K562 (cell line): ENCODE results near the gene ZNHIT3. TPM values are rescaled to one million over a fixed set of nuclear protein-coding genes. Genes with fewer than 3 reads are reported as not detected.
"Not testable (repeated sequence)": the region's sequence is repeated elsewhere in the genome, so short reads cannot be mapped to it uniquely, and the experiment has no call there.

Experiments
- ATAC-seq: fragments of 200-7000 bp; cut with Tn5 transposase; 3 replicates; pipeline ENCODE4 v1.9.1; 2020; ENCODE audit warnings: moderate library complexity
- BruUV-seq: library from RNA; stranded (reverse); fragments of 400-500 nt; replicated peaks from 2 replicates; lab custom pipeline; 2021; lab: Mats Ljungman, UMichigan
- CTCF ChIA-PET: fragments of 300-600 bp; formaldehyde crosslinking; extraction: SDS; loops from one replicate; lab custom pipeline; 2021; ENCODE audit warnings: low intra/inter-chr PET ratio; lab: Yijun Ruan, JAX
- POLR2A ChIA-PET: fragments of 300-600, 350-650 bp; sonication (Branson Sonifier 250); formaldehyde crosslinking; extraction: SDS; loops from one replicate; lab custom pipeline; 2021; ENCODE audit warnings: antibody characterized with exemption, inconsistent platforms; lab: Yijun Ruan, JAX
- DNase-seq, 4 experiments: peaks; one replicate each; pipeline versions ENCODE4 v3.0.0 to v3.0.0-alpha.2; 2011 to 2018; ENCODE audit warnings: low spot score in 3 of 4, mixed read lengths in 3 of 4; ENCODE audit errors: extremely low read depth in 1 of 4
- FAIRE-seq: peaks from 2 replicates; lab custom pipeline; 2011; peaks lifted over from hg19 to GRCh38; lab: Jason Lieb, UNC
- H2AFZ ChIP-seq: 2 replicates; pipeline ENCODE4 v1.6.0; 2011; ENCODE audit warnings: low read depth, low read length, control low read depth, inconsistent platforms
- H3K27ac ChIP-seq: fragments of 200-600 bp; 3 replicates; pipeline ENCODE4 v1.8.0; 2011; ENCODE audit warnings: low read depth, mild to moderate bottlenecking, control low read depth, inconsistent platforms, low read length, moderate library complexity, mixed read lengths; ENCODE audit errors: extremely low read depth
- H3K27me3 ChIP-seq, 2 experiments: fragments of 300-600 bp in 1 of 2; 2 replicates in 1 of 2; 3 replicates in 1 of 2; pipeline versions ENCODE4 v1.6.0 to v1.8.0; 2011; ENCODE audit warnings: inconsistent platforms in 2 of 2, low read length in 2 of 2, mild to moderate bottlenecking in 1 of 2, mixed read lengths in 1 of 2, moderate library complexity in 1 of 2; ENCODE audit not compliant: control insufficient read depth in 2 of 2, insufficient read depth in 2 of 2
- H3K36me3 ChIP-seq: fragments of 300-600 bp; 3 replicates; pipeline ENCODE4 v1.8.0; 2011; ENCODE audit warnings: mild to moderate bottlenecking, low read length, inconsistent platforms; ENCODE audit not compliant: control insufficient read depth, insufficient read depth
- H3K4me1 ChIP-seq, 2 experiments: fragments of 200-600 bp in 1 of 2; replicated peaks in 1 of 2; 2 replicates in 1 of 2; 3 replicates in 1 of 2; pipeline versions ENCODE4 v1.5.1 to v1.8.0; 2011; ENCODE audit warnings: inconsistent platforms in 2 of 2, low read length in 2 of 2, mild to moderate bottlenecking in 1 of 2, mixed read lengths in 1 of 2, moderate library complexity in 1 of 2; ENCODE audit not compliant: control insufficient read depth in 2 of 2, insufficient read depth in 2 of 2
- H3K4me2 ChIP-seq: 2 replicates; pipeline ENCODE4 v1.6.1; 2011; ENCODE audit warnings: low read length, control low read depth, inconsistent platforms, mixed read lengths; ENCODE audit not compliant: insufficient read depth
- H3K4me3 ChIP-seq: fragments of 200-600 bp; sonication (generic), shearing (Covaris generic); 2 replicates; pipeline ENCODE4 v1.5.1; 2016; ENCODE audit warnings: control low read depth, inconsistent platforms
- H3K79me2 ChIP-seq: fragments of 200-600 bp; 3 replicates; pipeline ENCODE4 v1.8.0; 2011; ENCODE audit warnings: low read length, inconsistent platforms; ENCODE audit not compliant: control insufficient read depth, insufficient read depth
- H3K9ac ChIP-seq, 2 experiments: 2 replicates each; pipeline versions ENCODE4 v1.6.0 to v1.6.1; 2011; ENCODE audit warnings: low read depth in 2 of 2, low read length in 2 of 2, control low read depth in 1 of 2, inconsistent platforms in 1 of 2, mild to moderate bottlenecking in 1 of 2, mixed read lengths in 1 of 2; ENCODE audit not compliant: insufficient read depth in 1 of 2
- H3K9me1 ChIP-seq: one replicate; pipeline ENCODE4 v1.6.0; 2011; ENCODE audit warnings: inconsistent platforms, mild to moderate bottlenecking, low read length, moderate library complexity; ENCODE audit not compliant: control insufficient read depth, insufficient read depth
- H3K9me3 ChIP-seq: replicated peaks from 2 replicates; pipeline ENCODE4 v1.5.1; 2011; ENCODE audit warnings: low read depth, low read length, inconsistent platforms; ENCODE audit not compliant: control insufficient read depth, insufficient read depth
- H4K20me1 ChIP-seq: replicated peaks from 2 replicates; pipeline ENCODE4 v1.6.1; 2011; ENCODE audit warnings: low read length, inconsistent platforms, mixed read lengths; ENCODE audit not compliant: control insufficient read depth, insufficient read depth
- EGR1 ChIP-seq: fragments of 450-650 bp; conservative IDR thresholded peaks from 2 replicates; pipeline ENCODE4 v1.6.1; 2017; ENCODE audit warnings: mild to moderate bottlenecking
- WGBS: fragments of 100-300 bp; shearing (Covaris generic); methylation state at CpG from one replicate; pipeline ENCODE4 v1.1.6; 2016; ENCODE audit warnings: low coverage, mixed read lengths; ENCODE audit not compliant: insufficient coverage; ENCODE audit errors: missing lambda C conversion rate; 5-methylcytosine and 5-hydroxymethylcytosine counted together
- in situ Hi-C: fragments of 300-500 bp; cut with MboI; formaldehyde crosslinking; loops from 4 replicates; pipeline ENCODE4 v1.15.0; 2018; ENCODE audit warnings: inconsistent platforms, mixed read lengths
- intact Hi-C: fragments of 100-400 bp; cut with micrococcal nuclease; formaldehyde crosslinking; loops from 2 replicates; pipeline ENCODE4 v1.14.2; 2022
- polyA plus RNA-seq, 8 experiments: library from polyadenylated mRNA; depleted of rRNA in 4 of 8; stranded (reverse) in 5 of 8; unstranded in 3 of 8; fragments of >200 nt; fragmentation: Nextera tagmentation in 2 of 8; fragmentation: Illumina TruSeq in 1 of 8; extraction: Ambion mirVana in 2 of 8; extraction: Trizol in 1 of 8; gene quantifications; 2 replicates each; pipeline versions ENCODE4 v1.2.1 to v1.2.3, GENCODE V29; 2011 to 2014; ENCODE audit warnings: inconsistent platforms in 1 of 8, missing spikeins in 1 of 8
- total RNA-seq, 7 experiments: library from RNA; depleted of rRNA in 6 of 7; stranded (reverse); fragments of >200 nt in 6 of 7; fragmentation: Illumina TruSeq in 2 of 7; extraction: Trizol in 2 of 7; gene quantifications; 2 replicates each; pipeline versions ENCODE4 v1.2.1 to v1.2.3, GENCODE V29; 2011 to 2021; ENCODE audit warnings: low replicate concordance in 1 of 7

ZNHIT3 gene
- total and polyA plus RNA-seq, 9 of the 15 experiments (the other 6 are each of a cell fraction or from before 2014, with no cell fraction given) = 45.0 to 300 (median 88.4) TPM

- 0 out of 2 replicates have a peak, but pooled peaks have one; percentile 21 for TF ChIP-seq EGR1
- TF ChIP-seq, all 486 proteins: peak for 126
These were observed 3.6 kb upstream of the ZNHIT3 start (continued) for GRCh38 chr17:36482611-36483504.

GRCh38 chr17:36484021-36484420 lies 2.5 kb upstream of the ZNHIT3 start:
- in situ Hi-C loops = loop anchor here (25.0 kb wide), 1 partner anchor 522 kb away; no protein-coding TSS in a partner anchor
- H3K9me3 ChIP-seq, H3K9me1 ChIP-seq, BruUV-seq, POLR2A ChIA-PET, H3K9ac ChIP-seq, ATAC-seq, H3K27ac ChIP-seq, intact Hi-C loops, H2AFZ ChIP-seq, H3K27me3 ChIP-seq, H4K20me1 ChIP-seq, H3K4me2 ChIP-seq, FAIRE-seq, CTCF ChIA-PET, H3K36me3 ChIP-seq, H3K4me3 ChIP-seq, DNase-seq: not testable (repeated sequence)
- WGBS = 84% methylated on average over 5 of the region's 7 CpGs
- peaks cover 27% of the 10 kb centered on the region for H3K79me2 ChIP-seq
- H3K4me1 ChIP-seq = peaks cover 14 to 27% of the 10 kb centered on the region in 2 experiments; a peak in 4 of 5 replicates
